Spleen (tissue), 11 donors: ENCODE results near the gene SEC14L6. TPM values are rescaled to one million over a fixed set of nuclear protein-coding genes. Genes with fewer than 3 reads are reported as not detected.

Experiments used
- DNase-seq: peaks from one replicate; pipeline ENCODE4 v3.0.0-alpha.2; 2020
- H3K27ac ChIP-seq, 8 donors: fragments of 200-600 bp; sonication (generic) in 7 of 8; 1 replicate in 4 of 8; 2 replicates in 4 of 8; pipeline versions ENCODE4 v1.5.0 to v1.8.0; 2016 to 2021; ENCODE audit warnings: inconsistent platforms in 4 of 8, mild to moderate bottlenecking in 4 of 8, moderate library complexity in 1 of 8
- H3K27me3 ChIP-seq, 7 donors: fragments of 200-600 bp; sonication (generic) in 6 of 7; replicated peaks in 1 of 7; 1 replicate in 4 of 7; 2 replicates in 3 of 7; pipeline versions ENCODE4 v1.5.0 to v1.8.0; 2016 to 2021; ENCODE audit warnings: inconsistent platforms in 3 of 7, mild to moderate bottlenecking in 1 of 7
- H3K36me3 ChIP-seq, 6 donors: fragments of 200-600 bp; sonication (generic) in 5 of 6; 1 replicate in 4 of 6; 2 replicates in 2 of 6; pipeline versions ENCODE4 v1.5.0 to v1.8.0; 2016 to 2021; ENCODE audit warnings: inconsistent platforms in 2 of 6
- H3K4me1 ChIP-seq, 6 donors: fragments of 200-600 bp; sonication (generic) in 5 of 6; 1 replicate in 3 of 6; 2 replicates in 3 of 6; pipeline versions ENCODE4 v1.5.0 to v1.8.0; 2016 to 2021; ENCODE audit warnings: inconsistent platforms in 3 of 6
- H3K4me3 ChIP-seq, 8 donors: fragments of 200-600 bp; sonication (generic) in 7 of 8; 1 replicate in 4 of 8; 2 replicates in 4 of 8; pipeline versions ENCODE4 v1.5.0 to v1.8.0; 2016 to 2021; ENCODE audit warnings: inconsistent platforms in 4 of 8, mild to moderate bottlenecking in 4 of 8, moderate library complexity in 2 of 8
- H3K9me3 ChIP-seq, 8 donors: fragments of 200-600 bp; sonication (generic) in 7 of 8; 1 replicate in 4 of 8; 2 replicates in 4 of 8; pipeline versions ENCODE4 v1.5.0 to v1.8.0; 2016 to 2021; ENCODE audit warnings: inconsistent platforms in 4 of 8
- CTCF ChIP-seq, 11 experiments: fragments of 200-600 bp in 7 of 11; fragments of 450-650 bp in 4 of 11; sonication (generic) in 4 of 11; IDR thresholded peaks in 8 of 11; conservative IDR thresholded peaks in 3 of 11; 1 replicate in 7 of 11; 2 replicates in 4 of 11; pipeline versions ENCODE4 v1.4.0 to v1.8.0; 2016 to 2021; ENCODE audit warnings: antibody characterized with exemption in 11 of 11, inconsistent platforms in 4 of 11, mild to moderate bottlenecking in 1 of 11
- POLR2A ChIP-seq, 3 donors: fragments of 450-650 bp; IDR thresholded peaks; one replicate each; pipeline ENCODE4 v1.5.1; 2017; ENCODE audit warnings: antibody characterized with exemption in 3 of 3, mild to moderate bottlenecking in 1 of 3
- POLR2AphosphoS5 ChIP-seq, 3 donors: sonication (generic); formaldehyde crosslinking; IDR thresholded peaks; one replicate each; pipeline ENCODE4 v1.5.1; 2017; ENCODE audit warnings: antibody characterized with exemption in 3 of 3
- WGBS, 5 donors: extraction: QIAGEN DNeasy Blood & Tissue Kit in 3 of 5; methylation state at CpG; one replicate each; pipeline versions ENCODE4 v1.1.5 to v1.1.7; 2013 to 2018; 5-methylcytosine and 5-hydroxymethylcytosine counted together
- intact Hi-C: fragments of 100-400 bp; cut with DNase I; formaldehyde crosslinking; loops from one replicate; pipeline ENCODE4 v1.15.0; 2023; ENCODE audit warnings: low total_unique reads
- polyA plus RNA-seq, 3 donors: library from polyadenylated mRNA; stranded (reverse); fragments of 200-250 nt; gene quantifications; one replicate each; pipeline ENCODE4 v1.2.1, GENCODE V29; 2013
- total RNA-seq, 7 donors: library from RNA; depleted of rRNA in 3 of 7; stranded (reverse); fragments of >200 nt in 3 of 7; fragmentation: NEBNext Ultra II Directional in 4 of 7; extraction: Animal tissue kit (Norgen Biotek cat#: 25700) in 4 of 7; gene quantifications; one replicate each; pipeline versions ENCODE4 v1.1.0 to v1.2.1, GENCODE V29; 2016 to 2021
- donor health status: healthy with polysubstance abuse.
- donor health status: DM: no; HTN: no; CAD: no; lungs with moderate emphysema.
- donor health status: DM: no; HTN: no; CAD: no.
- donor health status: Bipolar disorder and iron deficiency.
- donor health status: healthy.
- donor health status: DM: no; HTN: no; CAD: no.
- donor health status: DM: yes; HTN: yes; CAD: no.

The SEC14L6 gene
- total and polyA plus RNA-seq, 10 donors: 0.03 to 0.56 (median 0.17) TPM; not detected in 2

GRCh38 chr22:30566125-30566524 is 19.6 kb upstream of the SEC14L6 start:
- TF ChIP-seq POLR2A (IDR thresholded peaks at IDR 0.05) (no peak), POLR2AphosphoS5 (IDR thresholded peaks at IDR 0.05) (no peak), CTCF (IDR thresholded peaks at IDR 0.05 in 8 of 11, conservative IDR thresholded peaks at IDR 0.05 in 3 of 11) (no peak)
- H3K27ac ChIP-seq: no peak overlapping the region
- no peak for DNase-seq
- H3K4me3 ChIP-seq: no peak overlapping the region
- no peaks in the 10 kb centered on the region for H3K9me3 ChIP-seq
- H3K36me3 ChIP-seq: no peaks in the 10 kb centered on the region
- peaks cover 0 to 9% (median 0%) of the 10 kb centered on the region in 7 donors for H3K27me3 ChIP-seq
- intact Hi-C loops: no loop called here
- WGBS, 5 donors: 75 to 92% (median 82%) methylated on average over 7 of the region's 7 CpGs
- no peaks in the 10 kb centered on the region for H3K4me1 ChIP-seq

- Histone ChIP-seq H3K36me3 (no peaks in the 10 kb centered on the region), H3K27ac (no peak overlapping the region), H3K9me3 (no peaks in the 10 kb centered on the region), H3K4me3 (no peak overlapping the region), H3K4me1 (no peaks in the 10 kb centered on the region), H3K27me3 (peaks cover 0 to 9% (median 0%) of the 10 kb centered on the region in 7 donors)
- DNase-seq: no peak
- TF ChIP-seq POLR2A (IDR thresholded peaks at IDR 0.05) (no peak), CTCF (IDR thresholded peaks at IDR 0.05 in 8 of 11, conservative IDR thresholded peaks at IDR 0.05 in 3 of 11) (no peak), POLR2AphosphoS5 (IDR thresholded peaks at IDR 0.05) (no peak)
- intact Hi-C loops: no loop called here
- 76 to 83% (median 82%) methylated on average over 4 of the region's 4 CpGs for WGBS, 5 donors
These were observed 18.8 kb upstream of the SEC14L6 start for GRCh38 chr22:30565341-30565740.

- no peak for DNase-seq
- no peaks in the 10 kb centered on the region for H3K36me3 ChIP-seq
- no peak overlapping the region for H3K27ac ChIP-seq
- TF ChIP-seq POLR2AphosphoS5 (IDR thresholded peaks at IDR 0.05) (no peak), CTCF (IDR thresholded peaks at IDR 0.05 in 8 of 11, conservative IDR thresholded peaks at IDR 0.05 in 3 of 11) (no peak), POLR2A (IDR thresholded peaks at IDR 0.05) (no peak)
- H3K4me1 ChIP-seq: no peaks in the 10 kb centered on the region
- no peaks in the 10 kb centered on the region for H3K9me3 ChIP-seq
- peaks cover 0 to 9% (median 0%) of the 10 kb centered on the region in 7 donors for H3K27me3 ChIP-seq
- 47 to 55% (median 50%) methylated on average over 2 to 3 of the region's 3 CpGs for WGBS, 5 donors
- H3K4me3 ChIP-seq: no peak overlapping the region
- intact Hi-C loops: no loop called here
These were observed 18.2 kb upstream of the SEC14L6 start for GRCh38 chr22:30564761-30565119.

GRCh38 chr22:30564045-30564760 is 17.7 kb upstream of the SEC14L6 start:
- H3K27me3 ChIP-seq: peaks cover 0 to 9% (median 0%) of the 10 kb centered on the region in 7 donors
- H3K9me3 ChIP-seq: no peaks in the 10 kb centered on the region
- 74 to 86% (median 78%) methylated on average over 6 to 8 of the region's 8 CpGs for WGBS, 5 donors
- intact Hi-C loops: no loop called here
- no peaks in the 10 kb centered on the region for H3K36me3 ChIP-seq
- H3K4me1 ChIP-seq: no peaks in the 10 kb centered on the region
- no peak overlapping the region for H3K27ac ChIP-seq
- H3K4me3 ChIP-seq: no peak overlapping the region
- no peak for DNase-seq
- TF ChIP-seq CTCF (IDR thresholded peaks at IDR 0.05 in 8 of 11, conservative IDR thresholded peaks at IDR 0.05 in 3 of 11): no peak
- TF ChIP-seq POLR2AphosphoS5 (IDR thresholded peaks at IDR 0.05): no peak
- TF ChIP-seq POLR2A (IDR thresholded peaks at IDR 0.05): no peak
